Dermis microvascular lymphatic vessel endothelial cell (primary cell): ENCODE measurements around the gene BIK. TPM values are rescaled to one million over a fixed set of nuclear protein-coding genes. Genes with fewer than 3 reads are reported as not detected.
"Not testable (repeated sequence)": the region's sequence is repeated elsewhere in the genome, so short reads cannot be mapped to it uniquely, and the experiment has no call there.

Experiments
- DNase-seq, 2 donors: peaks; one replicate each; pipeline versions ENCODE4 v3.0.0 to v3.0.0-alpha.2; 2010; ENCODE audit warnings: low read depth in 2 of 2
- total RNA-seq: library from RNA; depleted of rRNA; stranded (reverse); fragments of >200 nt; gene quantifications from 2 replicates; pipeline ENCODE4 v1.2.1, GENCODE V29; 2014

BIK gene
- total RNA-seq, 1 donor from 2014 or later = 1.0 TPM

- no peak for DNase-seq
Observed at GRCh38 chr22:43134553-43134952, 24.0 kb downstream of the BIK start.

GRCh38 chr22:43135565-43135964 lies 25.0 kb downstream of the BIK start:
- DNase-seq = no peak

- DNase-seq = peak; percentile 30 to 64
Observed at GRCh38 chr22:43136255-43136654, 25.7 kb downstream of the BIK start.

- no peak for DNase-seq
Observed at GRCh38 chr22:43136801-43137200, 26.3 kb downstream of the BIK start.

- DNase-seq = peak; percentile 61 to 67
Observed at GRCh38 chr22:43142880-43143562, 32.5 kb downstream of the BIK start, which contains the start of gene MCAT. TSS of gene MCAT (minus strand) at chr22:43143398. CDS start at chr22:43143348, 50 bp downstream.

- DNase-seq = no peak
Observed at GRCh38 chr22:43144949-43145348, 34.4 kb downstream of the BIK start.

- not testable (repeated sequence) for DNase-seq
Observed at GRCh38 chr22:43145371-43145770, 34.8 kb downstream of the BIK start.

GRCh38 chr22:43146332-43146731 lies 35.8 kb downstream of the BIK start:
- not testable (repeated sequence) for DNase-seq

- no peak for DNase-seq
Observed at GRCh38 chr22:43147821-43148220, 37.3 kb downstream of the BIK start.

GRCh38 chr22:43148581-43148980 lies 38.0 kb downstream of the BIK start:
- no peak for DNase-seq

GRCh38 chr22:43150731-43151206 lies 40.2 kb downstream of the BIK start:
- no peak for DNase-seq

GRCh38 chr22:43151251-43152002 lies 40.9 kb downstream of the BIK start, which contains the start of gene TSPO:
TSS of gene TSPO (plus strand) at chr22:43151559. CDS start at chr22:43159239, 7,680 bp downstream.
- DNase-seq = peak in 1 of 2 donors; percentile 60

- DNase-seq = no peak
Observed at GRCh38 chr22:43152003-43152356, 41.4 kb downstream of the BIK start.

GRCh38 chr22:43152357-43153071 lies 42.0 kb downstream of the BIK start:
- DNase-seq = peak in 1 of 2 donors; percentile 70

- no peak for DNase-seq
Observed at GRCh38 chr22:43153899-43154298, 43.3 kb downstream of the BIK start.

GRCh38 chr22:43154887-43155536 lies 44.5 kb downstream of the BIK start:
- no peak for DNase-seq

GRCh38 chr22:43155789-43156188 lies 45.2 kb downstream of the BIK start:
- DNase-seq = no peak

- DNase-seq = no peak
Observed at GRCh38 chr22:43156413-43156812, 45.9 kb downstream of the BIK start.

- no peak for DNase-seq
Observed at GRCh38 chr22:43157874-43158546, 47.5 kb downstream of the BIK start.

GRCh38 chr22:43158778-43159483 lies 48.4 kb downstream of the BIK start:
- no peak for DNase-seq
